Stomach (tissue), 9 donors: Measurements from ENCODE around the gene F11R. TPM values are rescaled to one million over a fixed set of nuclear protein-coding genes. Genes with fewer than 3 reads are reported as not detected.
"Not testable (repeated sequence)": the region's sequence is repeated elsewhere in the genome, so short reads cannot be mapped to it uniquely, and the experiment has no call there.

Source experiments
- DNase-seq, 2 donors: peaks; one replicate each; pipeline versions ENCODE4 v3.0.0 to v3.0.0-alpha.2; 2013 to 2019
- H3K27ac ChIP-seq, 5 donors: fragments of 200-600 bp in 4 of 5; sonication (generic) in 4 of 5; one replicate each; pipeline ENCODE4 v1.5.1; 2013 to 2019; ENCODE audit warnings: mild to moderate bottlenecking in 1 of 5, moderate library complexity in 1 of 5
- H3K27me3 ChIP-seq, 3 donors: fragments of 200-600 bp; sonication (generic); one replicate each; pipeline ENCODE4 v1.5.1; 2017 to 2019; ENCODE audit warnings: mixed run types in 1 of 3
- H3K36me3 ChIP-seq, 4 donors: fragments of 200-600 bp; sonication (generic); 1 replicate in 3 of 4; 2 replicates in 1 of 4; pipeline ENCODE4 v1.5.1; 2016 to 2019
- H3K4me1 ChIP-seq, 4 donors: fragments of 200-600 bp; sonication (generic); one replicate each; pipeline ENCODE4 v1.5.1; 2016 to 2019
- H3K4me3 ChIP-seq, 4 donors: fragments of 200-600 bp; sonication (generic) in 3 of 4; one replicate each; pipeline ENCODE4 v1.5.1; 2016 to 2019; ENCODE audit warnings: mild to moderate bottlenecking in 1 of 4
- H3K9me3 ChIP-seq, 4 donors: fragments of 200-600 bp; sonication (generic); one replicate each; pipeline ENCODE4 v1.5.1; 2016 to 2019
- EP300 ChIP-seq: sonication (generic); formaldehyde crosslinking; IDR thresholded peaks from one replicate; pipeline ENCODE4 v1.6.1; 2017; ENCODE audit warnings: antibody characterized with exemption
- POLR2A ChIP-seq, 4 donors: fragments of 450-650 bp; IDR thresholded peaks; one replicate each; pipeline ENCODE4 v1.6.1; 2016; ENCODE audit warnings: antibody characterized with exemption in 4 of 4, control low read depth in 2 of 4, mild to moderate bottlenecking in 1 of 4, moderate library complexity in 1 of 4
- POLR2AphosphoS5 ChIP-seq, 3 donors: sonication (generic); formaldehyde crosslinking; IDR thresholded peaks; one replicate each; pipeline ENCODE4 v1.6.1; 2016; ENCODE audit warnings: antibody characterized with exemption in 3 of 3
- WGBS, 5 donors: extraction: QIAGEN DNeasy Blood & Tissue Kit in 3 of 5; methylation state at CpG; one replicate each; pipeline versions ENCODE4 v1.1.5 to v1.1.7; 2013 to 2018; 5-methylcytosine and 5-hydroxymethylcytosine counted together
- intact Hi-C: fragments of 100-400 bp; cut with DNase I; formaldehyde crosslinking; loops from one replicate; pipeline ENCODE4 v1.15.1; 2023; ENCODE audit warnings: low total_unique reads
- polyA plus RNA-seq, 3 donors: library from polyadenylated mRNA; stranded (reverse); fragments of 200-250 nt; gene quantifications; one replicate each; pipeline ENCODE4 v1.2.3, GENCODE V29; 2013
- small RNA-seq, 4 donors: library from RNA; depleted of rRNA; stranded (forward); fragments of <200 nt; gene quantifications; one replicate each; pipeline ENCODE3, GENCODE V24; 2016
- total RNA-seq, 5 donors: library from RNA; depleted of rRNA; stranded (reverse); fragments of >200 nt; gene quantifications; one replicate each; pipeline versions ENCODE4 v1.1.0 to v1.2.3, GENCODE V29; 2014 to 2016
- TF ChIP-seq, protein P1 (sequence below), 7 experiments: fragments of 450-650 bp in 4 of 7; fragments of 200-600 bp in 3 of 7; sonication (generic) in 3 of 7; IDR thresholded peaks; one replicate each; pipeline ENCODE4 v1.5.1; 2016 to 2019; ENCODE audit warnings: antibody characterized with exemption in 7 of 7, control low read depth in 2 of 7, mild to moderate bottlenecking in 1 of 7
- donor health status: healthy with polysubstance abuse.
- donor health status: Bipolar disorder and iron deficiency.
- donor health status: healthy.

Gene F11R
- total and polyA plus RNA-seq, 8 donors, result 7.6 to 130 (median 25.0) TPM

DNA sequence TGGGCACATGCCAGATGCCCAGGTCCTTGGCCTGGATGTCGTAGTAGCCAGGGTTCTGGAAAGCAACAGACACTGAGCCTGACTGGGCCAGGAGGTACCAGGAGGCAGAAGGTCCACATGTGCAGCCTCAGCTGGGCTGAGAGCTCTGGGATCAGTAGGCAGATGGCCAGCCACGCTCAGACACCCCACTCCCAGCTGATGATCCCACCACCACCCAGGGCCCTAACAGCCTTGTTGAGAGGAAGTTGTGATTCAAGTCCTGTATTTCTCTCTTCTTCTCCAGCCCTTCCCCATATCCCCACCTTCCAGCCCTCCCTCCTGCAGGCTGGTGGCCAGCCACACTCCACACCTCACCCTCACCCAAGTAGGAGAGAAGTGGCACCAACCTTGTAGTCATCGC, 70.3 kb downstream of the F11R start:
- TF ChIP-seq, protein P1, sequence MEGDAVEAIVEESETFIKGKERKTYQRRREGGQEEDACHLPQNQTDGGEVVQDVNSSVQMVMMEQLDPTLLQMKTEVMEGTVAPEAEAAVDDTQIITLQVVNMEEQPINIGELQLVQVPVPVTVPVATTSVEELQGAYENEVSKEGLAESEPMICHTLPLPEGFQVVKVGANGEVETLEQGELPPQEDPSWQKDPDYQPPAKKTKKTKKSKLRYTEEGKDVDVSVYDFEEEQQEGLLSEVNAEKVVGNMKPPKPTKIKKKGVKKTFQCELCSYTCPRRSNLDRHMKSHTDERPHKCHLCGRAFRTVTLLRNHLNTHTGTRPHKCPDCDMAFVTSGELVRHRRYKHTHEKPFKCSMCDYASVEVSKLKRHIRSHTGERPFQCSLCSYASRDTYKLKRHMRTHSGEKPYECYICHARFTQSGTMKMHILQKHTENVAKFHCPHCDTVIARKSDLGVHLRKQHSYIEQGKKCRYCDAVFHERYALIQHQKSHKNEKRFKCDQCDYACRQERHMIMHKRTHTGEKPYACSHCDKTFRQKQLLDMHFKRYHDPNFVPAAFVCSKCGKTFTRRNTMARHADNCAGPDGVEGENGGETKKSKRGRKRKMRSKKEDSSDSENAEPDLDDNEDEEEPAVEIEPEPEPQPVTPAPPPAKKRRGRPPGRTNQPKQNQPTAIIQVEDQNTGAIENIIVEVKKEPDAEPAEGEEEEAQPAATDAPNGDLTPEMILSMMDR (IDR thresholded peaks at IDR 0.05), result no peak
- TF ChIP-seq POLR2A (IDR thresholded peaks at IDR 0.05), result no peak
- TF ChIP-seq EP300, result no peak
- TF ChIP-seq POLR2AphosphoS5 (IDR thresholded peaks at IDR 0.05), result no peak
- Histone ChIP-seq H3K27ac (no peak overlapping the region), H3K4me3 (no peak overlapping the region), H3K36me3 (no peaks in the 10 kb centered on the region), H3K27me3 (no peaks in the 10 kb centered on the region), H3K9me3 (no peaks in the 10 kb centered on the region), H3K4me1 (peaks cover 0 to 25% (median 0%) of the 10 kb centered on the region in 4 donors)
- WGBS, 5 donors, result 83 to 100% (median 95%) methylated on average over 2 to 3 of the region's 3 CpGs
- DNase-seq, result no peak
- intact Hi-C loops, result loop anchor here (10.0 kb wide), 2 partner anchors 86 to 116 kb away; partner anchors contain the start of gene CD244

DNA sequence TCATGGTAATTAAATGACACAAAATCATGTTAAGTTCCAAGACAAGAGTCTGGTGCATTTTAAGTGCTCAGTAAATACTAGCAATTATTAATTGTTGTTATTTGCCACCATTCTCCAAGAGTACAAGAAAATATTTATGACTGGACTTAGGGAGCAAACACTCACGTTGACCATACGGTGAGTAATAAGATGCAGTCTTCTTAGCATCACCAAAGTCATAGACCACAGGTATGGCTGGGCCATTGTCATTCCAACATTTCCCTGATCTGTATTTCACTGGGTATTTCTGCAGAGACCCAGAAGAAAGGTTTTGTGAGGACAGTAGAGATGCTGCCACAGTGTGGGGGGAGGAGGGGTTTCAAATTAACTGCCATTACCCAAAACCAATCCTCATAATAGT, 71.1 kb downstream of the F11R start:
- WGBS, 5 donors, result 86 to 100% (median 88%) methylated on average over 2 of the region's 2 CpGs
- intact Hi-C loops, result loop anchor here (10.0 kb wide), 2 partner anchors 85 to 115 kb away; partner anchors contain the start of gene CD244
- no peak overlapping the region for H3K4me3 ChIP-seq

GRCh38 chr1:160949216-160949880, 71.6 kb downstream of the F11R start:
- intact Hi-C loops, H3K9me3 ChIP-seq, H3K27me3 ChIP-seq, H3K4me3 ChIP-seq, H3K36me3 ChIP-seq, DNase-seq, H3K27ac ChIP-seq: not testable (repeated sequence)
- H3K4me1 ChIP-seq, result peaks cover 0 to 25% (median 0%) of the 10 kb centered on the region in 4 donors
- 30 to 71% (median 42%) methylated on average over 6 to 7 of the region's 7 CpGs for WGBS, 5 donors

More for the DNA sequence above, 71.1 kb downstream of the F11R start:
- no peak for TF ChIP-seq POLR2AphosphoS5 (IDR thresholded peaks at IDR 0.05)
- TF ChIP-seq POLR2A (IDR thresholded peaks at IDR 0.05), result no peak
- Histone ChIP-seq H3K27ac (no peak overlapping the region), H3K36me3 (no peaks in the 10 kb centered on the region), H3K27me3 (no peaks in the 10 kb centered on the region), H3K4me1 (peaks cover 0 to 25% (median 0%) of the 10 kb centered on the region in 4 donors), H3K9me3 (no peaks in the 10 kb centered on the region)
- no peak for DNase-seq

DNA sequence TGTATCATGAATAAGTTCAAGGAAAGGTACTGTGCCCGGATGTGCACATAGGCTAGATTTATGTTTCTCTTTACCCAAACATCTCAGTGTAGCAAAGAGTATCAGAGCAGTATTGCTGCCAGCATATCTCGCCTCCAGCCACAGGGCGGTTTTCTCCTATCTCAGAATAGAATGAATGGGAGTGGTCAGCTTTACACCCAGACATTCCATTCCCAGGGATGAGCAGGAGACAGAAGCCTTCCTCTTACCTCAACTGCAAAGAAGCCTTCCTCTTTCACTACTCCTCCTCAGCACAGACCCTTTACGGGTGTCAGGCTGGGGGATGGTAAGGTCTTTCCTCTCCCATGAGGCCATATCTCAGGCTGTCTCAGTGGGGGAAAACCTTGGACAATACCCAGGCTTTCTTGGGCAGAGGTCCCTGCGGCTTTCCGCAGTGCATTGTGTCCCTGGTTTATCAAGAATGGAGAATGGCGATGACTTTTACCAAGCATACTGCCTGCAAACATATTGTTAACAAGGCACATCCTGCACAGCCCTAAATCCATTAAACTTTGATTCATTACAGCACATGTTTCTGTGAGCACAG, 73.7 kb downstream of the F11R start:
- H3K27ac ChIP-seq, DNase-seq, H3K9me3 ChIP-seq, H3K4me3 ChIP-seq, H3K36me3 ChIP-seq, H3K27me3 ChIP-seq, intact Hi-C loops: not testable (repeated sequence)
- peaks cover 0 to 25% (median 0%) of the 10 kb centered on the region in 4 donors for H3K4me1 ChIP-seq
- WGBS, 5 donors, result 24 to 46% (median 35%) methylated on average over 7 of the region's 7 CpGs

- DNase-seq, H3K9me3 ChIP-seq, intact Hi-C loops, H3K36me3 ChIP-seq, H3K27me3 ChIP-seq, H3K4me3 ChIP-seq, H3K27ac ChIP-seq: not testable (repeated sequence)
- 72 to 90% (median 85%) methylated on average over 6 of the region's 6 CpGs for WGBS, 5 donors
- peaks cover 0 to 15% (median 0%) of the 10 kb centered on the region in 4 donors for H3K4me1 ChIP-seq
Measured at GRCh38 chr1:160945881-160946280, 75.1 kb downstream of the F11R start.

Small RNA genes within 50 kb of the gene (small RNA-seq; reads per million reads assigned to genes)
- gene AL591806.2, result 0 reads per million in 4 donors

Other genes with a start within 250 kb of the F11R start
- gene LY9, start 225.0 kb downstream of the F11R start, total RNA-seq, result 1 to 10 TPM in 3 of 5 donors, not detected in 2; 1.3 to 7.5 (median 1.7) TPM
- gene LY9, start 225.0 kb downstream of the F11R start, polyA plus RNA-seq, result 1 to 10 TPM in 1 of 3 donors, under 1 TPM in 2; 0.25 to 1.1 (median 0.63) TPM
- 1 to 10 TPM in 1 of 5 donors, under 1 TPM in 1, not detected in 3; 0.43 to 1.1 TPM for gene CD244, start 158.3 kb downstream of the F11R start, total RNA-seq
- gene CD244, start 158.3 kb downstream of the F11R start, polyA plus RNA-seq, result under 1 TPM; 0.15 to 0.61 (median 0.37) TPM
- gene ITLN1, start 136.0 kb downstream of the F11R start, total RNA-seq, result 100 to 1,000 TPM in 2 of 5 donors, 10 to 100 TPM in 1, 1 to 10 TPM in 1, not detected in 1; 1.2 to 241 (median 55.3) TPM
- gene ITLN1, start 136.0 kb downstream of the F11R start, polyA plus RNA-seq, result 10 to 100 TPM in 1 of 3 donors, 1 to 10 TPM in 2; 1.5 to 10.1 (median 7.6) TPM
- 1 to 10 TPM in 1 of 5 donors, not detected in 4; 4.2 TPM for gene ITLN2, start 66.3 kb downstream of the F11R start, total RNA-seq
- gene ITLN2, start 66.3 kb downstream of the F11R start, polyA plus RNA-seq, result under 1 TPM in 1 of 3 donors, not detected in 2; 0.37 TPM
- 100 to 1,000 TPM in 1 of 5 donors, 10 to 100 TPM in 3, not detected in 1; 13.2 to 112 (median 42.7) TPM for gene TSTD1, start 17.8 kb upstream of the F11R start, total RNA-seq
- 100 to 1,000 TPM; 117 to 186 (median 158) TPM for gene TSTD1, start 17.8 kb upstream of the F11R start, polyA plus RNA-seq
- gene USF1, start 24.8 kb upstream of the F11R start, total RNA-seq, result 100 to 1,000 TPM in 1 of 5 donors, 10 to 100 TPM in 3, 1 to 10 TPM in 1; 7.2 to 566 (median 65.2) TPM
- gene USF1, start 24.8 kb upstream of the F11R start, polyA plus RNA-seq, result 10 to 100 TPM; 48.0 to 73.1 (median 55.9) TPM
- 10 to 100 TPM in 3 of 5 donors, 1 to 10 TPM in 2; 2.6 to 28.6 (median 12.9) TPM for gene ARHGAP30, start 48.7 kb upstream of the F11R start, total RNA-seq
- gene ARHGAP30, start 48.7 kb upstream of the F11R start, polyA plus RNA-seq, result 1 to 10 TPM; 2.8 to 5.5 (median 4.6) TPM
- gene NECTIN4, start 68.4 kb upstream of the F11R start, total RNA-seq, result 10 to 100 TPM in 2 of 5 donors, 1 to 10 TPM in 3; 2.0 to 20.3 (median 7.0) TPM
- gene NECTIN4, start 68.4 kb upstream of the F11R start, polyA plus RNA-seq, result 10 to 100 TPM in 1 of 3 donors, 1 to 10 TPM in 2; 1.7 to 14.2 (median 2.6) TPM
- 10 to 100 TPM in 1 of 5 donors, 1 to 10 TPM in 4; 1.3 to 41.4 (median 2.4) TPM for gene KLHDC9, start 77.2 kb upstream of the F11R start, total RNA-seq
- 1 to 10 TPM; 4.7 to 6.3 (median 5.3) TPM for gene KLHDC9, start 77.2 kb upstream of the F11R start, polyA plus RNA-seq
- 10 to 100 TPM in 3 of 5 donors, not detected in 2; 11.6 to 21.3 (median 19.3) TPM for gene PFDN2, start 96.9 kb upstream of the F11R start, total RNA-seq
- gene PFDN2, start 96.9 kb upstream of the F11R start, polyA plus RNA-seq, result 100 to 1,000 TPM in 2 of 3 donors, 10 to 100 TPM in 1; 97.5 to 166 (median 122) TPM
- gene NIT1, start 97.0 kb upstream of the F11R start, total RNA-seq, result 10 to 100 TPM in 4 of 5 donors, 1 to 10 TPM in 1; 8.8 to 77.9 (median 20.9) TPM
- 10 to 100 TPM; 20.0 to 34.2 (median 27.3) TPM for gene NIT1, start 97.0 kb upstream of the F11R start, polyA plus RNA-seq
- gene DEDD, start 111.5 kb upstream of the F11R start, total RNA-seq, result 10 to 100 TPM in 3 of 5 donors, 1 to 10 TPM in 2; 2.3 to 35.9 (median 14.3) TPM
- gene DEDD, start 111.5 kb upstream of the F11R start, polyA plus RNA-seq, result 10 to 100 TPM; 16.5 to 31.9 (median 18.6) TPM
- gene UFC1, start 132.8 kb upstream of the F11R start, total RNA-seq, result 10 to 100 TPM in 4 of 5 donors, not detected in 1; 21.9 to 95.1 (median 33.6) TPM
- 100 to 1,000 TPM; 163 to 206 (median 203) TPM for gene UFC1, start 132.8 kb upstream of the F11R start, polyA plus RNA-seq
- gene USP21, start 138.3 kb upstream of the F11R start, total RNA-seq, result 10 to 100 TPM; 13.6 to 35.3 (median 22.9) TPM
- 10 to 100 TPM; 16.2 to 23.2 (median 16.9) TPM for gene USP21, start 138.3 kb upstream of the F11R start, polyA plus RNA-seq
- 10 to 100 TPM in 4 of 5 donors, 1 to 10 TPM in 1; 9.5 to 52.7 (median 44.9) TPM for gene PPOX, start 145.3 kb upstream of the F11R start, total RNA-seq
- 10 to 100 TPM; 16.8 to 32.0 (median 31.6) TPM for gene PPOX, start 145.3 kb upstream of the F11R start, polyA plus RNA-seq
- gene B4GALT3, start 156.4 kb upstream of the F11R start, total RNA-seq, result 10 to 100 TPM; 12.2 to 25.8 (median 17.3) TPM
- 10 to 100 TPM; 17.5 to 21.7 (median 18.8) TPM for gene B4GALT3, start 156.4 kb upstream of the F11R start, polyA plus RNA-seq
- gene ADAMTS4, start 177.9 kb upstream of the F11R start, total RNA-seq, result 10 to 100 TPM in 2 of 5 donors, 1 to 10 TPM in 2, under 1 TPM in 1; 0.89 to 20.6 (median 2.8) TPM
- gene ADAMTS4, start 177.9 kb upstream of the F11R start, polyA plus RNA-seq, result 1 to 10 TPM; 1.1 to 4.2 (median 1.4) TPM
- gene NDUFS2, start 181.2 kb upstream of the F11R start, total RNA-seq, result 100 to 1,000 TPM in 2 of 5 donors, 10 to 100 TPM in 2, 1 to 10 TPM in 1; 9.9 to 165 (median 85.7) TPM
- gene NDUFS2, start 181.2 kb upstream of the F11R start, polyA plus RNA-seq, result 10 to 100 TPM; 55.6 to 83.4 (median 81.9) TPM
- gene FCER1G, start 194.1 kb upstream of the F11R start, total RNA-seq, result 10 to 100 TPM in 2 of 5 donors, 1 to 10 TPM in 2, not detected in 1; 1.4 to 27.0 (median 7.4) TPM
- gene FCER1G, start 194.1 kb upstream of the F11R start, polyA plus RNA-seq, result 100 to 1,000 TPM in 1 of 3 donors, 10 to 100 TPM in 2; 35.4 to 101 (median 50.6) TPM
- gene APOA2, start 202.5 kb upstream of the F11R start, total RNA-seq, result 1 to 10 TPM in 1 of 5 donors, not detected in 4; 5.3 TPM
- not detected for gene APOA2, start 202.5 kb upstream of the F11R start, polyA plus RNA-seq
- gene TOMM40L, start 204.9 kb upstream of the F11R start, total RNA-seq, result 1 to 10 TPM in 4 of 5 donors, under 1 TPM in 1; 0.58 to 7.3 (median 5.8) TPM
- gene TOMM40L, start 204.9 kb upstream of the F11R start, polyA plus RNA-seq, result 1 to 10 TPM; 7.9 to 9.9 (median 9.8) TPM
- under 1 TPM in 1 of 5 donors, not detected in 4; 0.55 TPM for gene NR1I3, start 217.1 kb upstream of the F11R start, total RNA-seq
- not detected for gene NR1I3, start 217.1 kb upstream of the F11R start, polyA plus RNA-seq
- gene PCP4L1, start 237.6 kb upstream of the F11R start, total RNA-seq, result 10 to 100 TPM in 2 of 5 donors, not detected in 3; 17.6 to 19.4 TPM
- 10 to 100 TPM in 1 of 3 donors, not detected in 2; 12.6 TPM for gene PCP4L1, start 237.6 kb upstream of the F11R start, polyA plus RNA-seq